ENCODE data around the gene KRT23. TPM values are rescaled to one million over a fixed set of nuclear protein-coding genes. Genes with fewer than 3 reads are reported as not detected.

Gene KRT23
- total and polyA plus RNA-seq, 2 of the 13 experiments (the other 11 are each of a cell fraction or from before 2014, with no cell fraction given): 24.7 to 51.1 TPM

DNA sequence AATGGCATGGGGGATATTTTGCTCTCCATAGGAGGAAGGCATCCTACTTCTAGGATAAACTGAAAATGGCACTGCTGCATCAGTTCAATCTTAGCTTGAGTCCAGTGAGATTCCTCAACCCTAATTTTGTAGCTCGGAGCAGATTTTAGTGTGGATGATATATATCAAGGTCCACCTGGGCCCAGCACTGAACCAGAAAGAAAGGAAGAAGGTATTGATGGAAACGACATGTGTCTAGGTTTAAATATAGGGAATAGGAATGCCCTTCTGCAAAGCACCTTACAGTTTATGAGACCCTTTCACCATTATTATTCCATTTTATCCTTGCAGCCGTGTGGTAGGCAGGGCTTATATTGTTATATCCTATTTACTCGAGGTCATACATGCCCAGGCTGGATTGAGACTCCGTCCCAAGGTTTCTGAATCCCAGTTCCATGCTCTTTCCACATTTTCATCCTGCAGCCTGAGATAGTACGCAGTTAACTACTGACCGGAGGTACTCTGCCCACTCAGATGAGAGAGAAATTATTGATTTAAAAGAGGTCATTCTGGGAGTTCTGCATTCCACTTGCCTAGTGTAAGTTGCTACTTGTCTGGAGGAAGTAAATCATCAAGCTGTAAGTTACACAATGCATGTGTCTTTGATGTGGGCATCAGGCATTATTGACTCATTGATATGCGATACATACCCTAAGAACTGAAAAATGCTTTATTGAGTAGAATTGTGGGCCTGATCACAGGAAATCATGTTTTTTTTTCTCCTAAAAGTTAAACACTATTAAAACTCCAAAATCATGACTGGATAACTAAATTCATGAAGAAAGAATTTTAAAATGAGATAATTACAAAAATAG, 19.2 kb upstream of the KRT23 start (continued):
- TF ChIP-seq ZNF143 (CRISPR knock-in tag; IDR thresholded peaks at IDR 0.05): peak; percentile 82
- TF ChIP-seq NFE2 (CRISPR knock-in tag; IDR thresholded peaks at IDR 0.05): peak; percentile 18; the same call in 1 of the 2 replicates
- TF ChIP-seq, protein P1, sequence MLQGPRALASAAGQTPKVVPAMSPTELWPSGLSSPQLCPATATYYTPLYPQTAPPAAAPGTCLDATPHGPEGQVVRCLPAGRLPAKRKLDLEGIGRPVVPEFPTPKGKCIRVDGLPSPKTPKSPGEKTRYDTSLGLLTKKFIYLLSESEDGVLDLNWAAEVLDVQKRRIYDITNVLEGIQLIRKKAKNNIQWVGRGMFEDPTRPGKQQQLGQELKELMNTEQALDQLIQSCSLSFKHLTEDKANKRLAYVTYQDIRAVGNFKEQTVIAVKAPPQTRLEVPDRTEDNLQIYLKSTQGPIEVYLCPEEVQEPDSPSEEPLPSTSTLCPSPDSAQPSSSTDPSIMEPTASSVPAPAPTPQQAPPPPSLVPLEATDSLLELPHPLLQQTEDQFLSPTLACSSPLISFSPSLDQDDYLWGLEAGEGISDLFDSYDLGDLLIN (CRISPR knock-in tag; IDR thresholded peaks at IDR 0.05; ENCODE audit: borderline replicate concordance): peak; percentile 44; the same call in 1 of the 2 replicates
- no peak; the same call in 1 of the 2 replicates for TF ChIP-seq TAF1 (CRISPR knock-in tag; IDR thresholded peaks at IDR 0.05)
- TF ChIP-seq, protein P2, sequence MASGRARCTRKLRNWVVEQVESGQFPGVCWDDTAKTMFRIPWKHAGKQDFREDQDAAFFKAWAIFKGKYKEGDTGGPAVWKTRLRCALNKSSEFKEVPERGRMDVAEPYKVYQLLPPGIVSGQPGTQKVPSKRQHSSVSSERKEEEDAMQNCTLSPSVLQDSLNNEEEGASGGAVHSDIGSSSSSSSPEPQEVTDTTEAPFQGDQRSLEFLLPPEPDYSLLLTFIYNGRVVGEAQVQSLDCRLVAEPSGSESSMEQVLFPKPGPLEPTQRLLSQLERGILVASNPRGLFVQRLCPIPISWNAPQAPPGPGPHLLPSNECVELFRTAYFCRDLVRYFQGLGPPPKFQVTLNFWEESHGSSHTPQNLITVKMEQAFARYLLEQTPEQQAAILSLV (CRISPR knock-in tag; IDR thresholded peaks at IDR 0.05; ENCODE audit: borderline replicate concordance): peak; percentile 37; the same call in 1 of the 2 replicates
- peak; percentile 59 for TF ChIP-seq CBX1 (IDR thresholded peaks at IDR 0.05; ENCODE audit: low read depth)
- TF ChIP-seq RBM22 (optimal IDR thresholded peaks at IDR 0.05; ENCODE audit: low read length): no peak
- no peak for TF ChIP-seq ZSCAN22 (CRISPR knock-in tag; IDR thresholded peaks at IDR 0.05)
- TF ChIP-seq, protein P3, sequence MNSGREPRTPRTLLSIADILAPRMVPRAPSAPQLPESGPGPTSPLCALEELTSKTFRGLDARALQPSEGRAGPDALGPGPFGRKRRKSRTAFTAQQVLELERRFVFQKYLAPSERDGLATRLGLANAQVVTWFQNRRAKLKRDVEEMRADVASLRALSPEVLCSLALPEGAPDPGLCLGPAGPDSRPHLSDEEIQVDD (CRISPR knock-in tag; IDR thresholded peaks at IDR 0.05; ENCODE audit: borderline replicate concordance): no peak
- TF ChIP-seq, protein P4, sequence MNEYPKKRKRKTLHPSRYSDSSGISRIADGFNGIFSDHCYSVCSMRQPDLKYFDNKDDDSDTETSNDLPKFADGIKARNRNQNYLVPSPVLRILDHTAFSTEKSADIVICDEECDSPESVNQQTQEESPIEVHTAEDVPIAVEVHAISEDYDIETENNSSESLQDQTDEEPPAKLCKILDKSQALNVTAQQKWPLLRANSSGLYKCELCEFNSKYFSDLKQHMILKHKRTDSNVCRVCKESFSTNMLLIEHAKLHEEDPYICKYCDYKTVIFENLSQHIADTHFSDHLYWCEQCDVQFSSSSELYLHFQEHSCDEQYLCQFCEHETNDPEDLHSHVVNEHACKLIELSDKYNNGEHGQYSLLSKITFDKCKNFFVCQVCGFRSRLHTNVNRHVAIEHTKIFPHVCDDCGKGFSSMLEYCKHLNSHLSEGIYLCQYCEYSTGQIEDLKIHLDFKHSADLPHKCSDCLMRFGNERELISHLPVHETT (CRISPR knock-in tag; conservative IDR thresholded peaks at IDR 0.05): no peak; the same call in 1 of the 2 replicates
- peak; percentile 32; the same call in 1 of the 2 replicates for TF ChIP-seq ZFY (CRISPR knock-in tag; IDR thresholded peaks at IDR 0.05)
- TF ChIP-seq, protein P5, sequence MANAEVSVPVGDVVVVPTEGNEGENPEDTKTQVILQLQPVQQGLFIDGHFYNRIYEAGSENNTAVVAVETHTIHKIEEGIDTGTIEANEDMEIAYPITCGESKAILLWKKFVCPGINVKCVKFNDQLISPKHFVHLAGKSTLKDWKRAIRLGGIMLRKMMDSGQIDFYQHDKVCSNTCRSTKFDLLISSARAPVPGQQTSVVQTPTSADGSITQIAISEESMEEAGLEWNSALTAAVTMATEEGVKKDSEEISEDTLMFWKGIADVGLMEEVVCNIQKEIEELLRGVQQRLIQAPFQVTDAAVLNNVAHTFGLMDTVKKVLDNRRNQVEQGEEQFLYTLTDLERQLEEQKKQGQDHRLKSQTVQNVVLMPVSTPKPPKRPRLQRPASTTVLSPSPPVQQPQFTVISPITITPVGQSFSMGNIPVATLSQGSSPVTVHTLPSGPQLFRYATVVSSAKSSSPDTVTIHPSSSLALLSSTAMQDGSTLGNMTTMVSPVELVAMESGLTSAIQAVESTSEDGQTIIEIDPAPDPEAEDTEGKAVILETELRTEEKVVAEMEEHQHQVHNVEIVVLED (CRISPR knock-in tag; IDR thresholded peaks at IDR 0.05; ENCODE audit: borderline replicate concordance): peak; percentile 55; the same call in 1 of the 2 replicates
- TF ChIP-seq, protein P6, sequence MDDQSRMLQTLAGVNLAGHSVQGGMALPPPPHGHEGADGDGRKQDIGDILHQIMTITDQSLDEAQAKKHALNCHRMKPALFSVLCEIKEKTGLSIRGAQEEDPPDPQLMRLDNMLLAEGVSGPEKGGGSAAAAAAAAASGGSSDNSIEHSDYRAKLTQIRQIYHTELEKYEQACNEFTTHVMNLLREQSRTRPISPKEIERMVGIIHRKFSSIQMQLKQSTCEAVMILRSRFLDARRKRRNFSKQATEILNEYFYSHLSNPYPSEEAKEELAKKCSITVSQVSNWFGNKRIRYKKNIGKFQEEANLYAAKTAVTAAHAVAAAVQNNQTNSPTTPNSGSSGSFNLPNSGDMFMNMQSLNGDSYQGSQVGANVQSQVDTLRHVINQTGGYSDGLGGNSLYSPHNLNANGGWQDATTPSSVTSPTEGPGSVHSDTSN (CRISPR knock-in tag; IDR thresholded peaks at IDR 0.05; ENCODE audit: borderline replicate concordance): no peak
- TF ChIP-seq, protein P7, sequence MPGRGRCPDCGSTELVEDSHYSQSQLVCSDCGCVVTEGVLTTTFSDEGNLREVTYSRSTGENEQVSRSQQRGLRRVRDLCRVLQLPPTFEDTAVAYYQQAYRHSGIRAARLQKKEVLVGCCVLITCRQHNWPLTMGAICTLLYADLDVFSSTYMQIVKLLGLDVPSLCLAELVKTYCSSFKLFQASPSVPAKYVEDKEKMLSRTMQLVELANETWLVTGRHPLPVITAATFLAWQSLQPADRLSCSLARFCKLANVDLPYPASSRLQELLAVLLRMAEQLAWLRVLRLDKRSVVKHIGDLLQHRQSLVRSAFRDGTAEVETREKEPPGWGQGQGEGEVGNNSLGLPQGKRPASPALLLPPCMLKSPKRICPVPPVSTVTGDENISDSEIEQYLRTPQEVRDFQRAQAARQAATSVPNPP (CRISPR knock-in tag; IDR thresholded peaks at IDR 0.05): no peak
- peak; percentile 54; the same call in 1 of the 2 replicates for TF ChIP-seq JDP2 (CRISPR knock-in tag; IDR thresholded peaks at IDR 0.05; ENCODE audit: borderline replicate concordance)
- peak; percentile 99 for TF ChIP-seq HOXD1 (CRISPR knock-in tag; IDR thresholded peaks at IDR 0.05)
- peak; percentile 98 for TF ChIP-seq CREM (IDR thresholded peaks at IDR 0.05)
- TF ChIP-seq CREM (CRISPR knock-in tag; IDR thresholded peaks at IDR 0.05): no peak
